Stimulated activated CD8-positive, alpha-beta memory T cell treated with anti-CD3 and anti-CD28 coated beads, Interleukin-15, amount 100 ng/mL, for 1 hour (primary cell): ENCODE data around the gene RPL13A.

Experiments used
- DNase-seq: peaks from one replicate; pipeline ENCODE4 v3.0.0-alpha.2; 2020; ENCODE audit warnings: low read depth

RPL13A gene

DNA sequence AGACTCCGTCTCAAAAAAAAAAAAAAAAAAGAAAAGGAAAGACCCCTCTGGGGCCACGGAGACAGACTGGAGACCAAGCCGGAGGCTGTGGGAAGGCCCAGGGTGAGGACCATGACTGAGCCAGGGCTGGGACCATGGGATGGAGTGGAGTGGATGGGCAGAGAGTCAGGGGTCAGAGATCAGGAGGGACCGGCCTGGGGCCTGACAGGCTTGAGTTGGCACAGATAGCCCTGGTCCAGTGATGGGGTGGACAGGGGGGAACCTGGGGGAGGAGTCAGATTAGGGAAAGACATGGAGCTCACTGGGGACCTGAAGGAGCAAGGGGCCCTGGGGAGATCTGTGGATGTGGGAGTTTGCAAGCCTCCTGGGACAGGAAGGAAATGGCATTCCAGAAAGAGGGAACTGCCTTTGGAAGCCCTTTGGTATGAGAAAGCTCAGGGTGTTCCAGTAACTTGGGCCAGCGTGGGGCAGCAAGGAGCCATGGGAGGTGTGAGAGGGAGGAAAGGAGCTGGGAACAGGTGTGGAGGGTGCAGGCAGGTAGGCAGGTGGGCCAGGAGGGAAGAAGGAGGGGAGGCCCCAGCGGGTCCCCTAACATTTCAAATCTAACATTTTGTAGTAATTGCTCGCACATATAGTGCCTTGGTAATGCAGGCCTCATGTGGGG lies 6.3 kb upstream of the RPL13A start:
- no peak for DNase-seq

DNA sequence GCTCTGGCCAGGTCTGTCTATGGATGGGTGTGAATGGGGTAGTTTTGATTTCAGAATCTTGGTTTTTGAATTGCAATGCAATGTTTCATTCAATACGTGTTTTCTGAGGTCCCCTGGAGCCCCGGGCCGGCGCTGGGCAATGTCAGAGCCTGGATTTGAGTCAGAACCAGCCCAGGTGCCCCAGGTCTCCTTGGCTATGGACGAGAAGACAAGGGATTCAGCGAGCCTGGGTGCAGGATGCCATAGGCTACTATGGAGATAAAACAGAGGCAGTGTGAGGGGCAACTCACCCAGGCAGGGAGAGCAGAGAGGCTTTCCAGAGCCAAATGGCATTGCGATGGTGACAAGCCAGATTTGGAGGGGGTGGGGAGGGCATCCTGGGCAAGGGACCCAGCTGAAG lies 1.2 kb upstream of the RPL13A start:
- DNase-seq, result no peak

DNA sequence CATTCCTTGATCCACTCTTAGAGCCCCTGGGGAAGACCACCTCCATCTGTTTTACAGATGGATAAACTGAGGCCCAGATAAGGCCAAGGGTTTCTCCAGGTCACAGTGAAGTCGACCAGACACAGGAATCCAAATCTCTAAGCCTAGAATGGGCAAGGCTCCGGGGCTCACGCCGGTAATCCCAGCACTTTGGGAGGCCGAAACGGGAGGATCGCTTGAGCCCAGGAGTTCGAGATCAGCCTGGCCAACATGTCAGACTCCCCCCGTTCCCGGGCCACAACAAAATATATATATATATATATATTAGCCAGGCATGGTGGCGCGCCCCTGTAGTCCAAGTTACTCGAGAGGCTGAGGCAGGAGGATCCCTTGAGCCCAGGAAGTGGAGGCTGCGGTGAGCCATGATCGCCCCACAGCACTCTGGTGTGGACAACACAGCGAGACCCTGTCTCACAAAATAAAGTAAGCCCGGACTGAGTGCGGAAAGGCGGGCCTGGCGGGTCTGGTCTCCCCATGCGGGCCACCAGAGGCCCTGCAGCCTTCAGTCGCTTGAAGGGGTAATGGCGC lies 615 bp upstream of the RPL13A start:
- no peak for DNase-seq

DNA sequence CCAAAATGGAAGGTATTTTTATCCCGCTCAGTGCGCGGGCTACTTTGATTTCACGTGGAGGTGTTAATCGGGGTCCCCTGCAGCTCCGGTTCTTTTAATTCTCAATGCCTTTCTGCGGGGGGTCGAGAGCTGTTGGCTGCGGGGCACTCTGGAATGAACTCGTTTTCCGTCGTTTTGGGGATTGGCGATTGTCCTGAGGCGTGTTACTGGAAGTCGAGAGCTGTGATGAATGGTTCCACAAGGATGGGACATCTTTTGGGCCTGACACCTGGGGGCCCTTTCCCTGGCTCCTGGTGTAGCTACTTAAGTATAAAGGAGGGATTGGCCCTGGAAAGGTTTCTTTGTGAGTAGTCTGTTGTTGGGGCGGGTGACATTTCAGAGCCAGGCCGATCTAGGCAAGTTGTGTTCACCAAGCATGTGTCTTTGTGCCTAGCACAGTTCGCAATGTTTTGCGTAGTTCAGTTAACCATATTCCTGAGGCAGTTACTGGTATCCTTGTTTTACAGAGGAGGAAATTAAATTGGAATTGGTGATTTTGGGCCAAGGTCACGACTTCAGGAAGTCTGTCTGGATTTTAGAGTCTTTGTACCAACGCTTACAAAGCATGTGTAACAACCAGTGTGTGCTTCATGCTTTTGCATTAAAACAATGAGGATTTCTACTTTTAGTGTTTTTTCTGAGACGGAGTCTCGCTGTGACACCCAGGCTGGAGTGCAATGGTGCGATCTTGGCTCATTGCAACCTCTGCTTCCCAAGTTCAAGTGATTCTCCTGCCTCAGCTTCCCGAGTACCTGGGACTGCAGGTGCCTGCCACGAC lies 846 bp downstream of the RPL13A start:
- DNase-seq, result no peak

DNA sequence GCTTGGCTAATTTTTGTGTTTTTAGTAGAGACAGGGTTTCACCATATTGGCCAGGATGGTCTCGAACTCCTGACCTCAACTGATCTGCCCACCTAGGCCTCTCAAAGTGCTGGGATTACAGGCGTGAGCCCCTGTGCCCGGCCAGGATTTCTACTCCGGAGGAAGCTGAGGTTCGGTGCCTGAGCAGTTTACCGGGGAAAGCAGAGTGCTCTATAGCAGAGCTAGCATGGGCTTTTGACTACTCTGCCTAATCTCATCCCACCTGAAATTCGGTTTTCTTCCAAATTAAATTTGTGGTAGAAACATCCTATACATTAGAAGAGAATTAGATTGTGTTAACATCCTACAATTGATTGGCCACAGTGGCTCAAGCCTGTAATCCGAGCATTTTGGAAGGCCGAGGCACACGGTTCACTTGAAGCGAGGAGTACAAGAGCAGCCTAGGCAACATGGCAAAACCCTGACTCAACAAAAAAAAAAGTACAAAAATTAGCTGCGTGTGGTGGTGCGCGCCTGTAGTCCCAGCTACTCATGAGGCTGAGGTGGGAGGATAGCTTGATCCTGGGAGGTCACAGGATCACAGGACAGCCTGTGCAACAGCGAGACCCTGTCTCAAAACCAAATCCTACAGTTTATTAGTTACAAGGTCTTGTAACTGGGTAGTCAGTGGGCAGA lies 1.6 kb downstream of the RPL13A start:
- no peak for DNase-seq

DNA sequence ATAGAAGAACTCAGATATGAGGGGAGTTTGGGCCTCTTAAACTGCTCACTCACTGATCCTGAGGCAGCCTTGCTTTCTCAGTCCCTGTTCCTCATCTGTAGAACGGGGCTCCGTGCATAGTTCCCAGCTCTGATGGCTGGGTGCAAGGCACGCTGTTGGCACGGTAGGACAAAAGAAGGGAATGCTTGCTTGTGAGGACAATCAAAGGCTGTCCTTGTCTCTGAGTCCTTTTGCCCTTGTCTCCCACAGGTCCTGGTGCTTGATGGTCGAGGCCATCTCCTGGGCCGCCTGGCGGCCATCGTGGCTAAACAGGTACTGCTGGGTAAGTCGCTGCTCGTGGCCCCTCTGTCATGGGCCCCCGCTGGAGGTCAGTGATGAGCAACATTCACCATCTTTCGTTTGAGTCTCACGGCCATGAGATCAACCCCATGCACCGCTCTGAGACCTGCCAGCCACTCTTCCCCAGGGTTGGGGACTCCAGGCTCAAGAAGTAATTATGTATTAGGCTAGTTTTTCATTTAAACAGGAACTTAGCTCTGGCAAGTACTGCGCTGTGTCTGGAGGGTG lies 2.3 kb downstream of the RPL13A start:
- DNase-seq, result no peak

DNA sequence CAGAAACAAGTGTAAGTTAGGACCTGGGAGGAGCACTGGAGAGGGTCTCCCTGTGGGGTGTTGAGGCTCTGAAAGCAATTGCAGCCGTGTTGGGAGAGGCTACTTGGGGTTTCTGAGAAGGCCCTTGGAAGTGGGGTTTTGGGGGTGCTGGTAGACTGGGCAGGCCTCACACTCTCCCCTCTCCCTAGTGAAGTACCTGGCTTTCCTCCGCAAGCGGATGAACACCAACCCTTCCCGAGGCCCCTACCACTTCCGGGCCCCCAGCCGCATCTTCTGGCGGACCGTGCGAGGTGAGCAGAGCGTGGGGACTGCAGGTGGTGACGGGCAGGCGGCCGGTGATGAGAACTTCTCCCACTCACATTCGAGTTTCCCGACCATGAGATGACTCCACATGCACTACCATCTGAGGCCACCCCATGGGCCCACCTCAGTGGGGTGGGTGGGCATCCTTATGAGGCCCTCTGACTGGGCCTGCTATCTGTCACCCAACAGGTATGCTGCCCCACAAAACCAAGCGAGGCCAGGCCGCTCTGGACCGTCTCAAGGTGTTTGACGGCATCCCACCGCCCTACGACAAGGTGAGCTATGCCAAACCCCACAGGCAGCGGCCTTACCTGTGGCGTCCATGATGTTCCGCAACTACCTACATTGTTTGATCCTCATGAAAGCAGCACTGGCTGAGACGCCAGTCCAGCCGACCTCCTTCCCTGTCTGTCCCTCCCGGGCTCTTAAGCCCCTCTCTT lies 3.0 kb downstream of the RPL13A start:
- DNase-seq, result no peak

DNA sequence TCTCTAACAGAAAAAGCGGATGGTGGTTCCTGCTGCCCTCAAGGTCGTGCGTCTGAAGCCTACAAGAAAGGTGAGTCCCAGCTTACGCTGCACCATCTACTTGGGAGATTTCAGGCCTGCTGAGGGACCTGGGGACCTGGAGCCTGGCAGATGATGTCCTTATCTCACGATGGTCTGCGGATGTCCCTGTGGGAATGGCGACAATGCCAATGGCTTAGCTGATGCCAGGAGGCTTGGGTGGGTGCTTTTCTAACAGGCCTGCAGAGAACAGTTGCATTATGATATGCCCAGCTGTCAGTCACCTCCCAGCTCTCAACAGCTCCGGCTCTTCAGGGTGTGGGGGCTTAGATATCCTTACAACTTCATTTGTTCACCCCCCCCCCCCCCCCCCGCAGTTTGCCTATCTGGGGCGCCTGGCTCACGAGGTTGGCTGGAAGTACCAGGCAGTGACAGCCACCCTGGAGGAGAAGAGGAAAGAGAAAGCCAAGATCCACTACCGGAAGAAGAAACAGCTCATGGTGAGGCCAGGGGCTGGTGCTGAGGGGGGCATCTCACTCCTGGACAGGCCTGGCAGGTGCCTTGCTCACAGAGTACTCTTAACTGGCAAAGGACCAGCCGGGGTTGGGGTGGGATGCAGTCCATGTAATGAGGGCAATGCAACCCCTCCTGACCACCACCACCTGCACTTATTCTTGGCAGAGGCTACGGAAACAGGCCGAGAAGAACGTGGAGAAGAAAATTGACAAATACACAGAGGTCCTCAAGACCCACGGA lies 3.8 kb downstream of the RPL13A start:
- no peak for DNase-seq

DNA sequence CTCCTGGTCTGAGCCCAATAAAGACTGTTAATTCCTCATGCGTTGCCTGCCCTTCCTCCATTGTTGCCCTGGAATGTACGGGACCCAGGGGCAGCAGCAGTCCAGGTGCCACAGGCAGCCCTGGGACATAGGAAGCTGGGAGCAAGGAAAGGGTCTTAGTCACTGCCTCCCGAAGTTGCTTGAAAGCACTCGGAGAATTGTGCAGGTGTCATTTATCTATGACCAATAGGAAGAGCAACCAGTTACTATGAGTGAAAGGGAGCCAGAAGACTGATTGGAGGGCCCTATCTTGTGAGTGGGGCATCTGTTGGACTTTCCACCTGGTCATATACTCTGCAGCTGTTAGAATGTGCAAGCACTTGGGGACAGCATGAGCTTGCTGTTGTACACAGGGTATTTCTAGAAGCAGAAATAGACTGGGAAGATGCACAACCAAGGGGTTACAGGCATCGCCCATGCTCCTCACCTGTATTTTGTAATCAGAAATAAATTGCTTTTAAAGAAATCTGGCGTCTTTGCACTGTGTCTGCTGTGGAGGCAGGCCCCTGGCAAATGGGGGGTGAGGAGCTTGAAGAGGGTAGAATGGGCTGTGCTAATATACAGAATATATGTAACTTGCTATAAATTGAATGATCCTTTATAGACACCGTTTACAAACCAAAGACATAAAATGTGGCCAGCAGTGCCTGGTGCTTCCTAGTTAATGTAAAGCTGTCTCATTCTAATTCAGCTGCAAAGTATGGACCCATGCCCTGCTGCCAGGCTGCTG lies 4.6 kb downstream of the RPL13A start:
- DNase-seq, result no peak

DNA sequence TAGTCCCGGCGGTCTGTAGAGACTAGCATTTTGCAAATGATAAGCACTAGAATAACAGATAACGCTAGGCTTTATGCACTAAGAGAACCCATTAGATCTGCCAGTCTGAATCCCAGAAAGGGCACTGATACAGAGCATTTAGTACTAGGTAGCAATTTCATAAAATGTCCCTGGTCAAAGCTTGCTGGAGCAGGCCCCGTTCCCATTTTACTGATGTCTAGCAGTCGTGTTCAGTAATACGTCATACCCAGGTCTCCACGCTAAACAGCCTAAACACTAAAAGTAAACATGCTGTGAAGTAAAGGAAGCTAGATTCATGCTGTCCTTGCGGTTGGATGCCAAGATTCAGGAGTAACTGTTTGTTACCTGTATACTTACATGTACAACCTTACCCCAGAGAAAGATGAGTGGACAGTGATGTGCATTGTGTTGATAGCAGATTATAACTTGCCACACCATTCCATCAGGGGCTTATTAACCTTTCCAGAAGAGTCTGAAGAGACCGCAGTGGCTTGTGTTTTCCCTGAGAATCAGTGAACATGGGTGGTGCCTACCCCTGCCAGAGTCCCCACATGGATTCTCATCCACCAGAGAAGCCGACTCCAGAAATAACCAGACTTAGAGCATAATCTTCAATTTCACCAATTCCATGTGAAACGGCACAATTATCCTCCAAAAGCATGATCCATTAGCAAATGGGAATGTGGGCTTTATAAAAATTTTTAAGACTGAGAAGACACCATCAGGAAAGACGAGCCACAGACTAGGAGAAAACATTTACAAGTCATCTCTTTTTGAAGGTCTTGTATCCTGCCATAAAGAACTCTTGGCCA lies 5.4 kb downstream of the RPL13A start:
- no peak for DNase-seq

DNA sequence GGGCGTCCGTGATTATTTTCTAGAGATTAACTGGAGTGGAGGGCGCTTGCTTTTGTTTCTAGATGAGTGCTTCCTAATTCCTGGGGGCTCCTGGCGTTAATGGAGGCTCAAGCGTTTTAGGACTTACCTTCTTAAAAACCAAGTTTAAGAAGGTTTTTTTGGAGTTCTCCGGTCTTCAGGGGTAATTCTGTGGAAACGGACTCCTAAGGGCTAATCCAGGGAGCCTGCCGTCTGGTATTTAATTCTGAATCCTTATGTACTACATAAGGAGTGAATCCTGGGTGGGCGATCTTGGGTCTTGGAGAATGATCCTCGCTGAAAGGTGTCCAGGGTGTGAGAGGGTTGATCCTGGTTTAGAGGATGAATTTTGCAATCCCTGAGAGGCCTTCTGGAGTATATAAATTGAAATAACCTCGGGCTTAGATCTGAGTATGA lies 9.2 kb downstream of the RPL13A start:
- DNase-seq, result no peak

DNA sequence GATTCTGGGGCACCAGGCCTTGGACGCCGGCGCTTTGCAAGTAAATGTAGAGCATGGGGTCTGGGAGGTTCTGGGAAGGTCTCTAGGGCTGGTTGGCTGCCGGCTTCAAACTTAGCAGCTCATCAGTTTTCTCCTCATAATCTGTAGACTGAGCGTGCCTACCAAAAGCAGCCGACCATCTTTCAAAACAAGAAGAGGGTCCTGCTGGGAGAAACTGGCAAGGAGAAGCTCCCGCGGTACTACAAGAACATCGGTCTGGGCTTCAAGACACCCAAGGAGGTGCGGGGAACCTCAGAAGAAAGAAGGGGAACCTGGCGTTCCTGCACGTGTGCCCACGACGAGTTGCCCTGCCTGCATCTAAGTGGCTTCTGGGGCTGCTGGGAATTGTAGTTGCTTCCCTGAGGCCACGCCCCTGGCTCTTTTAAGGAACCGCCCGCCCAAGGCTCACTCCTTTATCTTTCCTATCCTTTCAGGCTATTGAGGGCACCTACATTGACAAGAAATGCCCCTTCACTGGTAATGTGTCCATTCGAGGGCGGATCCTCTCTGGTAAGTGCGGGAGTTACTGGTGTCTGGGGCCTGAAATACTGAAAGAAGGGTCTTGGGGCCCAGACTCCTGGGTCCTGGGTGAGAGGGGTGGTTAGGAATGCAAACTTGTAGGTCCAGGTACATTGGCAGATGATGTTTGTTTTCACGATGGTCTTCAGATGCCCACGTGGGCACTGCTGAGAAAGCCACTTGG lies 9.8 kb downstream of the RPL13A start:
- no peak for DNase-seq

DNA sequence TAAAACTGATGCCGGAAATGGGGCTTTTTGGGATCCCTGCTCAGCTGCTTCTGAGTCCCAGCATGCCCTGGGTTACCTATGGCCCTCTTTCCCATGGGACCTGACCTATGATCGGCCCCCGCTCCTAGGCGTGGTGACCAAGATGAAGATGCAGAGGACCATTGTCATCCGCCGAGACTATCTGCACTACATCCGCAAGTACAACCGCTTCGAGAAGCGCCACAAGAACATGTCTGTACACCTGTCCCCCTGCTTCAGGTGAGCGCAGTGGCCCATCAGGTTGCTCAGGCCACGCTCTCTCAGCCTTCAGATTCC lies 10.3 kb downstream of the RPL13A start:
- DNase-seq, result no peak

DNA sequence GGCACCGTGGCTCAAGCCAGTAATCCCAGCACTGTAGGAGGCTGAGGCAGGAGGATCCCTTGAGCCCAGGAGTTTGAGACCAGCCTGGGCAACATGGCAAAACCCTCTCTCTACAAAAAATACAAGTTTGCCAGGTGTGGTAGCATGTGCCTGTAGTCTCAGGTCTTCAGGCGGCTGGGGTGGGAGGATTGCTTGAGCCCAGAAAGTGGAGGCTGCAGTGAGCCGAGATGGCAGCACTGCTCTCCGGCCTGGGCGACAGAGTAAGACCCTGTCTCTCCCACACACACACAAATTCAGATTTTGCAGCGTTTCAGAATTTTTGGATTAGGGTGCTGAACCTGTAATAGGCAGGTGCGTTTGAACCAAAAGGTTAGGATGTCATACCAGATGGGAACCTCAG lies 11.1 kb downstream of the RPL13A start:
- no peak for DNase-seq

DNA sequence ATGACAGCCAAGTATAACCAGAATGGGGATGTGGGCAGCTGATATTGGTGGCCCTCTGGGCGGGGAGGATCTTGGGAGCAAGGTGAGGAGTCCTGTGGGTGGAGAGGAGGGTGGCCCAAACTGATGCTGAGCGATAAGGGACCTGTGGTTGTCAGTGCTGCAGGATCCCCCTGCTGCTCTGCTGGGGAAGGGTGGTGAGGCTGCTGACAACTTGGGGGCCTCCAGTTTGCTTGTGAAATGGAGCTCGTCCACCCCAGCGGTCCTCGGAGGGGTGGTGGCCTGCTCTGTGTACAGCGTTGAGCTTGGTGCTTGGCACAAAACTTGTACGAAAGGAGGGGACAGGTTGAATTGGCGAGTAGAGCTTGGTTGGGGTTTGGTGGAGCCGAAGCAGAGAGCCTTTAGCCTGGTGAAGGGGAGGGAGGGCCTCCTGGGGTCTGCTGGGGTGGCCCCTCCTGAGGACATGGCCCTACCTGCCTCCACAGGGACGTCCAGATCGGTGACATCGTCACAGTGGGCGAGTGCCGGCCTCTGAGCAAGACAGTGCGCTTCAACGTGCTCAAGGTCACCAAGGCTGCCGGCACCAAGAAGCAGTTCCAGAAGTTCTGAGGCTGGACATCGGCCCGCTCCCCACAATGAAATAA lies 11.7 kb downstream of the RPL13A start:
- no peak for DNase-seq

DNA sequence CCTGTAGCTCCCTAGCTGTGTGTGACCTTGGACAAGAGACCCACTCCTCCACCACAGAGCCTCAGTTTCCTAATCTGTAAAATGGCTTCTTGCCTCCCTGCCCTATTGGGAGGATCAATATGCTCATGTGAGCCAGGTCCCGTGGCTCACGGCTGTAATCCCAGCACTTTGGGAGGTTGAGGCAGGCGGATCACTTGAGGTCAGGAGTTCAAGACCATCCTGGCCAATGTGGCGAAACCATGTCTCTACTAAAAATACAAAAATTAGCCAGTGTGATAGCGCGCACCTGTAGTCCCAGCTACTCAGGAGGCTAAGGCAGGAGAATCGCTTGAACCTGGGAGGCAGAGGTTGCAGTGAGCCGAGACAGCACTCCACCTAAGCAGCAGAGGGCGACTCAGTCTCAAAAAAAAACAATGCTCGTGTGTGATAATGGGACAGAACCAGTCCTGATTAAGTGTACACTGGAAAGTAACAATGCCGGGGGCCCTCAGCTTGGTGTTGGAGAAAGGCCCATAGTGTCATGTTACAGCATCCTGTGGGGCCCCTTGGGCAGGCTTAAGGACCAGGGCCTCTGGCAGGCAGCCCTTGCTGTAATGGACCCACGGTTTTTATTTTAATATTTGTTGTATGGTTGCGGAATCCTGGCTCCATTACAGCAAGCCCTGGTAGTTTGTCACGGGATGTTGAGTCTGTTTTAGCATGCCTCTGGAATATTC lies 15.6 kb downstream of the RPL13A start:
- no peak for DNase-seq

DNA sequence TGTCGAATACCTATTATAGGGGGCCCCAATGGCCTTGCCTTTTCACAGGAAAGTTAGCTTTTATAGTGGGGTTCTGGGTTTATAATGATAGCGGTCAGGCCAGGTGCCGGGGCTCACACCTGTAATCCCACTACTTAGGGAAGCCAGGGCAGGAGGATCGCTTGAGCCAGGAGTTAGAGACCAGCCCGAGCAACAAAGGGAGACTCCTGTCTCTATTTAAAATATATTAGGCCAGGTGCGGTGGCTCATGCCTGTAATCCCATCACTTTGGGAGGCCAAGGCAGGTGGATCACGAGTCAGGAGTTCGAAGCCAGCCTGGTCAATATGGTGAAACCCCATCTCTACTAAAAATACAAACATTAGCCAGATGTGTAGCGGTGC lies 16.2 kb downstream of the RPL13A start:
- no peak for DNase-seq
